Muscle layer of colon (tissue), 2 donors: ENCODE measurements around the gene STARD5.

Experiments used
- H3K27ac ChIP-seq: one replicate; pipeline ENCODE4 v1.7.0; 2013; ENCODE audit warnings: low read depth, mild to moderate bottlenecking, low read length, moderate library complexity
- H3K27me3 ChIP-seq, 2 donors: one replicate each; pipeline ENCODE4 v1.7.0; 2013; ENCODE audit warnings: low read length in 2 of 2, mild to moderate bottlenecking in 2 of 2; ENCODE audit not compliant: insufficient read depth in 2 of 2, control insufficient read depth in 1 of 2
- H3K36me3 ChIP-seq: one replicate; pipeline ENCODE4 v1.7.0; 2013; ENCODE audit warnings: mild to moderate bottlenecking, low read length; ENCODE audit not compliant: insufficient read depth
- H3K4me1 ChIP-seq: one replicate; pipeline ENCODE4 v1.7.0; 2013; ENCODE audit warnings: mild to moderate bottlenecking, low read length; ENCODE audit not compliant: insufficient read depth
- H3K4me3 ChIP-seq, 2 donors: one replicate each; pipeline ENCODE4 v1.7.0; 2013; ENCODE audit warnings: low read length in 2 of 2, low read depth in 1 of 2, mild to moderate bottlenecking in 1 of 2, moderate library complexity in 1 of 2
- H3K9ac ChIP-seq: one replicate; pipeline ENCODE4 v1.7.0; 2013; ENCODE audit warnings: low read length
- H3K9me3 ChIP-seq: one replicate; pipeline ENCODE4 v1.7.0; 2013; ENCODE audit warnings: mild to moderate bottlenecking, low read length
- donor health status: abdominal sarcoma.
- donor health status: Adenocarcinoma of cecum.

Gene STARD5

GRCh38 chr15:81288040-81288439 lies 35.9 kb downstream of the STARD5 start:
- Histone ChIP-seq H3K27ac (no peak overlapping the region), H3K4me1 (no peaks in the 10 kb centered on the region), H3K36me3 (no peaks in the 10 kb centered on the region)

GRCh38 chr15:81286621-81287121 lies 37.3 kb downstream of the STARD5 start:
- Histone ChIP-seq H3K27me3 (no peaks in the 10 kb centered on the region), H3K36me3 (no peaks in the 10 kb centered on the region), H3K9ac (no peak overlapping the region), H3K27ac (no peak overlapping the region), H3K9me3 (no peaks in the 10 kb centered on the region), H3K4me3 (no peak overlapping the region), H3K4me1 (no peaks in the 10 kb centered on the region)

More at GRCh38 chr15:81288040-81288439, 35.9 kb downstream of the STARD5 start:
- Histone ChIP-seq H3K9me3 (no peaks in the 10 kb centered on the region), H3K9ac (no peak overlapping the region), H3K4me3 (no peak overlapping the region), H3K27me3 (no peaks in the 10 kb centered on the region)

- Histone ChIP-seq H3K36me3 (no peaks in the 10 kb centered on the region), H3K27ac (no peak overlapping the region), H3K4me1 (no peaks in the 10 kb centered on the region), H3K9me3 (no peaks in the 10 kb centered on the region), H3K4me3 (no peak overlapping the region), H3K9ac (no peak overlapping the region), H3K27me3 (no peaks in the 10 kb centered on the region)
Measured at GRCh38 chr15:81285461-81285860, 38.5 kb downstream of the STARD5 start.

GRCh38 chr15:81284256-81285031 lies 39.5 kb downstream of the STARD5 start:
- Histone ChIP-seq H3K9me3 (no peaks in the 10 kb centered on the region), H3K4me3 (no peak overlapping the region), H3K4me1 (peaks cover 8% of the 10 kb centered on the region), H3K27me3 (no peaks in the 10 kb centered on the region), H3K27ac (no peak overlapping the region), H3K9ac (no peak overlapping the region), H3K36me3 (no peaks in the 10 kb centered on the region)

- H3K4me3 ChIP-seq = no peak overlapping the region
- H3K27ac ChIP-seq = no peak overlapping the region
- no peaks in the 10 kb centered on the region for H3K27me3 ChIP-seq
- H3K36me3 ChIP-seq = no peaks in the 10 kb centered on the region
- no peaks in the 10 kb centered on the region for H3K9me3 ChIP-seq
- peaks cover 9% of the 10 kb centered on the region for H3K4me1 ChIP-seq
- H3K9ac ChIP-seq = no peak overlapping the region
Measured at GRCh38 chr15:81282911-81283310, 41.0 kb downstream of the STARD5 start.

- H3K27me3 ChIP-seq = no peaks in the 10 kb centered on the region
- H3K27ac ChIP-seq = no peak overlapping the region
- H3K4me1 ChIP-seq = peaks cover 9% of the 10 kb centered on the region
- no peaks in the 10 kb centered on the region for H3K9me3 ChIP-seq
- no peaks in the 10 kb centered on the region for H3K36me3 ChIP-seq
- no peak overlapping the region for H3K9ac ChIP-seq
- H3K4me3 ChIP-seq = no peak overlapping the region
Measured at GRCh38 chr15:81282606-81282895, 41.4 kb downstream of the STARD5 start.

- Histone ChIP-seq H3K4me1 (peaks cover 9% of the 10 kb centered on the region), H3K9me3 (no peaks in the 10 kb centered on the region), H3K4me3 (no peak overlapping the region), H3K27me3 (no peaks in the 10 kb centered on the region), H3K9ac (no peak overlapping the region), H3K27ac (no peak overlapping the region), H3K36me3 (no peaks in the 10 kb centered on the region)
Measured at GRCh38 chr15:81281766-81282605, 42.0 kb downstream of the STARD5 start.

GRCh38 chr15:81281456-81281735 lies 42.5 kb downstream of the STARD5 start:
- Histone ChIP-seq H3K4me3 (no peak overlapping the region), H3K27ac (no peak overlapping the region), H3K36me3 (no peaks in the 10 kb centered on the region)

GRCh38 chr15:81280696-81281455 lies 43.1 kb downstream of the STARD5 start:
- Histone ChIP-seq H3K9ac (no peak overlapping the region), H3K4me3 (no peak overlapping the region), H3K9me3 (no peaks in the 10 kb centered on the region), H3K27ac (no peak overlapping the region), H3K4me1 (peaks cover 9% of the 10 kb centered on the region), H3K27me3 (no peaks in the 10 kb centered on the region), H3K36me3 (no peaks in the 10 kb centered on the region)

More at GRCh38 chr15:81281456-81281735, 42.5 kb downstream of the STARD5 start:
- Histone ChIP-seq H3K4me1 (peaks cover 9% of the 10 kb centered on the region), H3K9me3 (no peaks in the 10 kb centered on the region), H3K9ac (no peak overlapping the region), H3K27me3 (no peaks in the 10 kb centered on the region)

- H3K27me3 ChIP-seq = no peaks in the 10 kb centered on the region
- H3K9ac ChIP-seq = no peak overlapping the region
- no peaks in the 10 kb centered on the region for H3K9me3 ChIP-seq
- no peaks in the 10 kb centered on the region for H3K36me3 ChIP-seq
- no peak overlapping the region for H3K4me3 ChIP-seq
- H3K27ac ChIP-seq = no peak overlapping the region
- H3K4me1 ChIP-seq = peaks cover 9% of the 10 kb centered on the region
Measured at GRCh38 chr15:81279621-81280485, 44.1 kb downstream of the STARD5 start.
